Activated gamma-delta T cell (primary cell): ENCODE results near the gene TDG.
"Not testable (repeated sequence)": the region's sequence is repeated elsewhere in the genome, so short reads cannot be mapped to it uniquely, and the experiment has no call there.

Experiments
- DNase-seq: peaks from one replicate; lab custom pipeline; 2025; lab: John Stamatoyannopoulos, UW

TDG gene

DNA sequence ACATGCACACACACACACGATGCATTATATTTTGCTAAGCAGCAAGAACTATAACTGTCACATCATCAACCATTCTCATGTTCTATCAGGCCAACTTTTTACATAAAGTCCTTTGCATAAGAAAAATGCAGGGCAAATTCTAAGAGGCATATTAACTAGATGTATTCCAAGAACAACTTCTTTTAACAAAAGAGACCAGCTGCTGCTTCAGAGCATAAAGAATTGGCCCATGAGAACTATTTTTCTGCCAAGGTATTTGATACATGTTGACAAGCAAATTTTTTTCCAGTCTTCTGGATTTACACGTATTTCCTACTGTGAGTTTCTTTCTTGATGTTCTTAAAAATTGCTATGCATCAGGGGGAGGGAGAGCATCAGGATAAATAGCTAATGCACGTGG lies 57.1 kb downstream of the TDG start:
- DNase-seq = no peak

DNA sequence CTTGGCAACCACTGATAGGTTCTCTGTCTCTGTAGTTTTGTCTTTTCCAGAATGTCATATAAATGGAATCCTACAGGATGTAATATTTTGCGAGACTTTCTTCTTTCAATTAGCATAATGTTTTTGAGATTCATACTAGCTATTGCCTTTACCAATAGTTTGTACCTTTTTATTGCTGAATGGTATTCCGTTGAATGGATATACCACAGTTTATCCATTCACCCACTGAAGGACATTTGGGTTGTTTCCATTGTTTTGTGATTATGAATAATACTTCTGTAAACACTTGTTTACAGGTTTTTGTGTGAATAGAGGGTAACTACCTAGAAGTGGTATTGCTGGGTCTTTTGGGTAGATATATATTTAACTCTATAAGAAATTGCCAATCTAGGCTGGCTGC lies 58.0 kb downstream of the TDG start:
- DNase-seq = no peak

DNA sequence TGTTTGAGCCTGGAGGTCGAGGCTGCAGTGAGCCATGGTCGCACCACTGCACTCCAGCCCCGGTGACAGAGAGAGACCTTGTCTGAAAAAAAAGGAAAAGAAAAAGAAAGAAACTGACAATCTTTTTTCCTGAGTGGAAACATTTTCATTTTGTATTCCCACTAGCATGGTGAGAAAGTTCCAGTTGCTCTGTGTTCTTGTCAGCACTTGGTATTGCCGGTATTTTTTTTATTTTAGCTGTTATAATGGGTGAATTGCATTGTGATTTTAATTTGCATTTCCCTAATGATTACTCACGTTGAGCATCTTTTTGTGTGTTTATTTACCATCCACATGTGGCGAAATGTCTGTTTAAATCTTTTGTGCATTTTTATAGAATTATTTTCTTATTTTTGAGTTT lies 58.7 kb downstream of the TDG start:
- DNase-seq = no peak

DNA sequence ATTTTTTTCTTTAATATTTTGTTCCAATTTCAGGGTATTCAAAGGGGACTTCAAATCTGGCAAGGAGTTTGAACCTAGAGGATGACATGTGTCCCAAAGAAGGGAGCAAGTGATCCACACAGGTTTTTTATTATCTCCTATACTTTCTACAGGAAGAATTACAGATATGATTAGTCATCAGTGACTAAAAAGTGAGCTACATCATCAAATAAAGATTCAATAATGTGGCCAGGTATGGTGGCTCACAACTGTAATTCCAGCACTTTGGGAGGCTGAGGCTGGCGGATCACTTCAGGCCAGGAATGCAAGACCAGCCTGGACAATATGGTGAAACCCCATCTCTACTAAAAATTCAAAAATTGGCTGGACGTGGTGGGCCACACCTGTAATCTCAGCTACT lies 60.1 kb downstream of the TDG start:
- DNase-seq = no peak

DNA sequence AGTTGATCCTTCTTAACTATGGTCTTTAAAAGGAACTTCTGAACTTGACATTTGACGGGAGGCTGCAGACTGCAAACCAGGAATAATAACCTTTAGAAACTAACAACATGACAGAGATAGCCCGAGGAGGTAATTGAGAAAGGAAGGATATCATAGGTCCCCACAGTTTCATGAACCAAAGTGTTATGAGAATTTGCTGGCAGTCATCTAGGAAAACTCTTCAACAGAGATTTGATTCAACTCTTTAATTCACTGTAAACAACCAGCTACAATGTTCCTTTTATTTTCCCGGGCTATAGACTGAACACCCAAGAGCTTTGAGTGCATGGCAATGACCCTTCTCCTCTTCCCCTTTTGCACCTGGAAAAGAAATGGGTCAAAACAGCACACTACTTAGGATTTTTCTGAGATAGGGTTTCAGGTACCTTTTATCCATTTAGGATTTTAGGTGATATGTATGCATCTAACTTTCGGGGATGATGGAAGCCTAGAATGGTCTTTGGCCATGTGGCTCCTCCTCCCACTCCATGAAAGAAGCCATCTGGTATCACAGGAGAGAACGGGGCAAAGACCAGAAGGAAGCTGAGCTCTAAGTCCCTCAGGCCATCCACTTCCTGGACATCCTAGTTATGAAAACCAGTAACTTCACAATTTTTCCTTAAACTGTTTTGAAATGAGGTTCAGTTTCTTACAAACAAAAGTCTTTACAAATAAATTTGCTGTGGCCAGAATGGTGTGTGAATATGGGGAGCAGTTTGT lies 61.3 kb downstream of the TDG start:
- DNase-seq = no peak

DNA sequence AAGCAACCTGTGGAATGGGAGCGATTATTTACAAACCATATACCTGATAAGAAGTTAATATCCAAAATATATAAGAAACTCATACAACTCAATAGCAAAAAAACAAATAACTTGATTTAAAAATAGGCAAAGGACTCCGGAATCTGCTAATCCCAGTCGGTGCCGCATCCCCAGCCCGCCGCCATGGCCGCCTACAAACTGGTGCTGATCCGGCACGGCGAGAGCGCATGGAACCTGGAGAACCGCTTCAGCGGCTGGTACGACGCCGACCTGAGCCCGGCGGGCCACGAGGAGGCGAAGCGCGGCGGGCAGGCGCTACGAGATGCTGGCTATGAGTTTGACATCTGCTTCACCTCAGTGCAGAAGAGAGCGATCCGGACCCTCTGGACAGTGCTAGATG lies 64.9 kb downstream of the TDG start:
- not testable (repeated sequence) for DNase-seq

DNA sequence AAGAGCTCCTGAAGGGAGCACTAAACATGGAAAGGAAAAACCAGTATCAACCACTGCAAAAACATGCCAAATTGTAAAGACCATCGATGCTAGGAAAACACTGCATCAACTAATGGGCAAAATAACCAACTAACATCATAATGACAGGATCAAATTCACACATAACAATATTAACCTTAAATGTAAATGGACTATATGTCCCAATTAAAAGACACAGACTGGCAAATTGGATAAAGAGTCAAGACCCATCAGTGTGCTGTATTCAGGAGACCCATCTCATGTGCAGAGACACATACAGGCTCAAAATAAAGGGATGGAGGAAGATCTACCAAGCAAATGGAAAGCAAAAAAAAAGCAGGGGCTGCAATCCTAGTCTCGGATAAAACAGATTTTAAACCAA lies 70.5 kb downstream of the TDG start:
- not testable (repeated sequence) for DNase-seq
